ENCODE data around the gene DBNDD1. TPM values are rescaled to one million over a fixed set of nuclear protein-coding genes. Genes with fewer than 3 reads are reported as not detected.

The DBNDD1 gene
- total and polyA plus RNA-seq, 2 experiments from 2014 or later: 63.3 to 90.8 TPM

DNA sequence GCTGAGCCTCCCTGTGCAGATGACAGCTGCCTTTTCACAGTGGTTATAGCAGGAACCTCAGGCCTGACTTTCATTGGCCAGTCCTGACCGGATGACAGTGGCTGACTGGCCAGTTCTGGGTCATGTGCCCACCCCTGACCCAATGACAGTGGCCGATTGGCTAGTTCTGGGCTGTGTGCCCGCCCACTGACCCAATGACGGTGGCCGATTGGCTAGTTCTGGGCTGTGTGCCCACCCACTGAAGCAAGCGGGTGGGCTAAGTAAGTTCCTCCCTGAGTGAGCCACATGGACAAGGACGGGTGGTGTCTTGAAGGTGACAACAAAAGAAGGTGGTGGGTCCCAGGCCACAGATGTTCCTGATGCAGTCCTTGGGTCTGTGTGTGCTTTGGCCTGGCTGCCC is 61.2 kb downstream of the DBNDD1 start:
- TF ChIP-seq CREB1 (CRISPR knock-in tag; IDR thresholded peaks at IDR 0.05; ENCODE audit: low read depth) (no peak), ZNF331 (CRISPR knock-in tag; IDR thresholded peaks at IDR 0.05; ENCODE audit: low read depth) (no peak), EZH2 (IDR thresholded peaks at IDR 0.05; ENCODE audit: low read depth, unreplicated experiment) (no peak)
- TF ChIP-seq, protein P1, sequence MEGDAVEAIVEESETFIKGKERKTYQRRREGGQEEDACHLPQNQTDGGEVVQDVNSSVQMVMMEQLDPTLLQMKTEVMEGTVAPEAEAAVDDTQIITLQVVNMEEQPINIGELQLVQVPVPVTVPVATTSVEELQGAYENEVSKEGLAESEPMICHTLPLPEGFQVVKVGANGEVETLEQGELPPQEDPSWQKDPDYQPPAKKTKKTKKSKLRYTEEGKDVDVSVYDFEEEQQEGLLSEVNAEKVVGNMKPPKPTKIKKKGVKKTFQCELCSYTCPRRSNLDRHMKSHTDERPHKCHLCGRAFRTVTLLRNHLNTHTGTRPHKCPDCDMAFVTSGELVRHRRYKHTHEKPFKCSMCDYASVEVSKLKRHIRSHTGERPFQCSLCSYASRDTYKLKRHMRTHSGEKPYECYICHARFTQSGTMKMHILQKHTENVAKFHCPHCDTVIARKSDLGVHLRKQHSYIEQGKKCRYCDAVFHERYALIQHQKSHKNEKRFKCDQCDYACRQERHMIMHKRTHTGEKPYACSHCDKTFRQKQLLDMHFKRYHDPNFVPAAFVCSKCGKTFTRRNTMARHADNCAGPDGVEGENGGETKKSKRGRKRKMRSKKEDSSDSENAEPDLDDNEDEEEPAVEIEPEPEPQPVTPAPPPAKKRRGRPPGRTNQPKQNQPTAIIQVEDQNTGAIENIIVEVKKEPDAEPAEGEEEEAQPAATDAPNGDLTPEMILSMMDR (conservative IDR thresholded peaks at IDR 0.05; ENCODE audit: low read depth in 2 of 2): no peak
- Histone ChIP-seq H3K27me3 (ENCODE audit: insufficient read depth) (no peaks in the 10 kb centered on the region), H3K9me2 (ENCODE audit: insufficient read depth) (no peaks in the 10 kb centered on the region), H3K27ac (ENCODE audit: low read depth) (no peak overlapping the region), H2AFZ (no peak overlapping the region), H3K4me2 (no peak overlapping the region), H3K4me1 (ENCODE audit: insufficient read depth) (no peaks in the 10 kb centered on the region), H3K4me3 (no peak overlapping the region), H3K36me3 (ENCODE audit: insufficient read depth) (no peaks in the 10 kb centered on the region), H3F3A (replicated peaks; ENCODE audit: low read depth) (no peaks in the 10 kb centered on the region), H4K20me1 (replicated peaks; ENCODE audit: insufficient read depth) (no peaks in the 10 kb centered on the region; the same call in 1 of the 2 replicates), H3K79me2 (replicated peaks; ENCODE audit: insufficient read depth) (no peaks in the 10 kb centered on the region)
- H3K4me3 Mint-ChIP-seq: peak overlapping the region; percentile 57
- H3K36me3 Mint-ChIP-seq (ENCODE audit: low read depth): peaks cover 29% of the 10 kb centered on the region
- DNase-seq (ENCODE audit: low spot score) (peak; percentile 82), ATAC-seq (peak; percentile 93)
- peak overlapping the region; percentile 94 for H3K27ac Mint-ChIP-seq
- peaks cover 11% of the 10 kb centered on the region for H3K27me3 Mint-ChIP-seq (ENCODE audit: insufficient read depth, low read depth, poor library complexity)
- H3K4me1 Mint-ChIP-seq: peaks cover 9% of the 10 kb centered on the region
- no peaks in the 10 kb centered on the region for H3K9me3 Mint-ChIP-seq

DNA sequence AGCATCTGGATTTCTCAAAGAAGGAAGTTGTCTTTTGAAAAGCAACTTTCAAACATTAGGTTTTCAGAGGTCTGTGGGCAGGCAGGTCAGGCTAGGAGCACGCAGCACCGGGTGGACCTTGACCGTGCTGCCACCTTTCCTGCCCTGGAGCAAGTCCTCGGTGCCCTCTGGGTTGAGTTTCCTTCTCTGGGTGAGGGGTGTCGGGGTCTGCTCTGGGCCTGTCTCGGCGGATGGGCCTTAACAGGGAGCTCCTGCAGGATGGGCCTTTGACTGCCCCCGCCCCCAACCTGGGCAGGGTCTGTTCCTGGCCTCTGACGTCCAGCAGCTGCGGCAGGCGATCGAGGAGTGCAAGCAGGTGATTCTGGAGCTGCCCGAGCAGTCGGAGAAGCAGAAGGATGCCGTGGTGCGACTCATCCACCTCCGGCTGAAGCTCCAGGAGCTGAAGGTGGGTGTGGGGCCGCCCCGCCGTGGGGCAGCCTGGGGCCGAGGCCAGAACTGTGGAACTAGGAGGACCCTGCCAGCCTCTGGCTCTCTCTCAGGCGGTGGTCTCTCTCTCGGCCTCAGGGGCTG is 62.0 kb downstream of the DBNDD1 start:
- TF ChIP-seq POLR2AphosphoS5 (IDR thresholded peaks at IDR 0.05; ENCODE audit: low read depth) (no peak), ZNF114 (CRISPR knock-in tag; IDR thresholded peaks at IDR 0.05) (no peak), ZNF331 (CRISPR knock-in tag; IDR thresholded peaks at IDR 0.05; ENCODE audit: low read depth) (no peak)
- TF ChIP-seq, protein P2, sequence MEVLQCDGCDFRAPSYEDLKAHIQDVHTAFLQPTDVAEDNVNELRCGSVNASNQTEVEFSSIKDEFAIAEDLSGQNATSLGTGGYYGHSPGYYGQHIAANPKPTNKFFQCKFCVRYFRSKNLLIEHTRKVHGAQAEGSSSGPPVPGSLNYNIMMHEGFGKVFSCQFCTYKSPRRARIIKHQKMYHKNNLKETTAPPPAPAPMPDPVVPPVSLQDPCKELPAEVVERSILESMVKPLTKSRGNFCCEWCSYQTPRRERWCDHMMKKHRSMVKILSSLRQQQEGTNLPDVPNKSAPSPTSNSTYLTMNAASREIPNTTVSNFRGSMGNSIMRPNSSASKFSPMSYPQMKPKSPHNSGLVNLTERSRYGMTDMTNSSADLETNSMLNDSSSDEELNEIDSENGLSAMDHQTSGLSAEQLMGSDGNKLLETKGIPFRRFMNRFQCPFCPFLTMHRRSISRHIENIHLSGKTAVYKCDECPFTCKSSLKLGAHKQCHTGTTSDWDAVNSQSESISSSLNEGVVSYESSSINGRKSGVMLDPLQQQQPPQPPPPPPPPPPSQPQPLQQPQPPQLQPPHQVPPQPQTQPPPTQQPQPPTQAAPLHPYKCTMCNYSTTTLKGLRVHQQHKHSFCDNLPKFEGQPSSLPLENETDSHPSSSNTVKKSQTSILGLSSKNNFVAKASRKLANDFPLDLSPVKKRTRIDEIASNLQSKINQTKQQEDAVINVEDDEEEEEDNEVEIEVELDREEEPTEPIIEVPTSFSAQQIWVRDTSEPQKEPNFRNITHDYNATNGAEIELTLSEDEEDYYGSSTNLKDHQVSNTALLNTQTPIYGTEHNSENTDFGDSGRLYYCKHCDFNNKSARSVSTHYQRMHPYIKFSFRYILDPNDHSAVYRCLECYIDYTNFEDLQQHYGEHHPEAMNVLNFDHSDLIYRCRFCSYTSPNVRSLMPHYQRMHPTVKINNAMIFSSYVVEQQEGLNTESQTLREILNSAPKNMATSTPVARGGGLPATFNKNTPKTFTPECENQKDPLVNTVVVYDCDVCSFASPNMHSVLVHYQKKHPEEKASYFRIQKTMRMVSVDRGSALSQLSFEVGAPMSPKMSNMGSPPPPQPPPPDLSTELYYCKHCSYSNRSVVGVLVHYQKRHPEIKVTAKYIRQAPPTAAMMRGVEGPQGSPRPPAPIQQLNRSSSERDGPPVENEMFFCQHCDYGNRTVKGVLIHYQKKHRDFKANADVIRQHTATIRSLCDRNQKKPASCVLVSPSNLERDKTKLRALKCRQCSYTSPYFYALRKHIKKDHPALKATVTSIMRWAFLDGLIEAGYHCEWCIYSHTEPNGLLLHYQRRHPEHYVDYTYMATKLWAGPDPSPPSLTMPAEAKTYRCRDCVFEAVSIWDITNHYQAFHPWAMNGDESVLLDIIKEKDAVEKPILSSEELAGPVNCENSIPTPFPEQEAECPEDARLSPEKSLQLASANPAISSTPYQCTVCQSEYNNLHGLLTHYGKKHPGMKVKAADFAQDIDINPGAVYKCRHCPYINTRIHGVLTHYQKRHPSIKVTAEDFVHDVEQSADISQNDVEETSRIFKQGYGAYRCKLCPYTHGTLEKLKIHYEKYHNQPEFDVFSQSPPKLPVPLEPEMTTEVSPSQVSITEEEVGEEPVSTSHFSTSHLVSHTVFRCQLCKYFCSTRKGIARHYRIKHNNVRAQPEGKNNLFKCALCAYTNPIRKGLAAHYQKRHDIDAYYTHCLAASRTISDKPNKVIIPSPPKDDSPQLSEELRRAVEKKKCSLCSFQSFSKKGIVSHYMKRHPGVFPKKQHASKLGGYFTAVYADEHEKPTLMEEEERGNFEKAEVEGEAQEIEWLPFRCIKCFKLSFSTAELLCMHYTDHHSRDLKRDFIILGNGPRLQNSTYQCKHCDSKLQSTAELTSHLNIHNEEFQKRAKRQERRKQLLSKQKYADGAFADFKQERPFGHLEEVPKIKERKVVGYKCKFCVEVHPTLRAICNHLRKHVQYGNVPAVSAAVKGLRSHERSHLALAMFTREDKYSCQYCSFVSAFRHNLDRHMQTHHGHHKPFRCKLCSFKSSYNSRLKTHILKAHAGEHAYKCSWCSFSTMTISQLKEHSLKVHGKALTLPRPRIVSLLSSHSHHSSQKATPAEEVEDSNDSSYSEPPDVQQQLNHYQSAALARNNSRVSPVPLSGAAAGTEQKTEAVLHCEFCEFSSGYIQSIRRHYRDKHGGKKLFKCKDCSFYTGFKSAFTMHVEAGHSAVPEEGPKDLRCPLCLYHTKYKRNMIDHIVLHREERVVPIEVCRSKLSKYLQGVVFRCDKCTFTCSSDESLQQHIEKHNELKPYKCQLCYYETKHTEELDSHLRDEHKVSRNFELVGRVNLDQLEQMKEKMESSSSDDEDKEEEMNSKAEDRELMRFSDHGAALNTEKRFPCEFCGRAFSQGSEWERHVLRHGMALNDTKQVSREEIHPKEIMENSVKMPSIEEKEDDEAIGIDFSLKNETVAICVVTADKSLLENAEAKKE (CRISPR knock-in tag; IDR thresholded peaks at IDR 0.05): no peak
- H3K4me3 ChIP-seq: no peak overlapping the region
- H3K36me3 ChIP-seq (ENCODE audit: insufficient read depth): no peaks in the 10 kb centered on the region
- no peak overlapping the region for H3K27ac ChIP-seq (ENCODE audit: low read depth)
- H3K4me2 ChIP-seq: no peak overlapping the region
- no peaks in the 10 kb centered on the region for H3F3A ChIP-seq (replicated peaks; ENCODE audit: low read depth)
- H3K79me2 ChIP-seq (replicated peaks; ENCODE audit: insufficient read depth): no peaks in the 10 kb centered on the region
- DNase-seq (ENCODE audit: low spot score) (no peak), ATAC-seq (no peak)
- no peaks in the 10 kb centered on the region for H3K27me3 ChIP-seq (ENCODE audit: insufficient read depth)
- no peak overlapping the region for H3K27ac Mint-ChIP-seq
- peaks cover 29% of the 10 kb centered on the region for H3K36me3 Mint-ChIP-seq (ENCODE audit: low read depth)
- H3K4me1 Mint-ChIP-seq: peaks cover 9% of the 10 kb centered on the region
- no peaks in the 10 kb centered on the region for H3K4me1 ChIP-seq (ENCODE audit: insufficient read depth)
- H3K9me3 Mint-ChIP-seq: no peaks in the 10 kb centered on the region
- no peaks in the 10 kb centered on the region for H3K9me2 ChIP-seq (ENCODE audit: insufficient read depth)
- peaks cover 11% of the 10 kb centered on the region for H3K27me3 Mint-ChIP-seq (ENCODE audit: insufficient read depth, low read depth, poor library complexity)
- no peak overlapping the region for H3K4me3 Mint-ChIP-seq
- H4K20me1 ChIP-seq (replicated peaks; ENCODE audit: insufficient read depth): no peaks in the 10 kb centered on the region; the same call in 1 of the 2 replicates
- no peak overlapping the region for H2AFZ ChIP-seq
